Motor neuron (in vitro differentiated cells): ENCODE measurements around the gene HERC4. TPM values are rescaled to one million over a fixed set of nuclear protein-coding genes. Genes with fewer than 3 reads are reported as not detected.

Experiments used
- ATAC-seq, 8 experiments: fragments of 200-7000 bp; cut with Tn5 transposase; replicated peaks in 6 of 8; 2 replicates each; pipeline ENCODE4 v1.8.0; 2021; ENCODE audit warnings: mild to moderate bottlenecking in 8 of 8, moderate library complexity in 8 of 8
- H3K27ac ChIP-seq, 2 donors: fragments of 250-450 bp; sonication (Bioruptor Pico); 2 replicates each; pipeline ENCODE4 v1.9.0; 2021; ENCODE audit warnings: antibody characterized with exemption in 2 of 2, mild to moderate bottlenecking in 2 of 2, moderate library complexity in 1 of 2
- H3K4me1 ChIP-seq, 2 donors: fragments of 250-450 bp; sonication (Bioruptor Pico); replicated peaks in 1 of 2; 2 replicates each; pipeline ENCODE4 v1.6.1; 2021; ENCODE audit warnings: antibody characterized with exemption in 2 of 2, mild to moderate bottlenecking in 2 of 2, moderate library complexity in 1 of 2
- H3K4me3 ChIP-seq, 5 donors: fragments of 250-450 bp; sonication (Bioruptor Pico); 2 replicates each; pipeline ENCODE4 v1.9.0; 2021; ENCODE audit warnings: antibody characterized with exemption in 5 of 5, mild to moderate bottlenecking in 5 of 5, moderate library complexity in 4 of 5
- WGBS, 10 experiments: fragments of 450-650 bp; shearing (Covaris generic); methylation state at CpG; one replicate each; pipeline ENCODE4 v1.0.0; 2022; 5-methylcytosine and 5-hydroxymethylcytosine counted together
- in situ Hi-C, 9 experiments: fragments of 400-800 bp; cut with MboI; loops; one replicate each; pipeline ENCODE4 v1.15.0; 2021; ENCODE audit warnings: low sequenced_read_pairs in 9 of 9, low pct_unique_long_range_greater_than_20kb in 2 of 9; ENCODE audit not compliant: unreplicated experiment in 9 of 9
- total RNA-seq, 8 experiments: library from RNA; unstranded; fragments of 300-600 nt; gene quantifications; 2 replicates each; pipeline versions ENCODE4 v1.2.3 to v1.2.4, GENCODE V29; 2022

The HERC4 gene
- 10 to 100 TPM; 16.4 to 80.5 (median 40.3) TPM for total RNA-seq

GRCh38 chr10:68074775-68075549, at the start of gene HERC4:
HERC4 (minus strand) TSS chr10:68075283; CDS start chr10:68073108, 2,175 bp downstream.
- in situ Hi-C loops: loop anchor here in 3 of 9 experiments (25.0 kb wide), 3 partner anchors 112 to 237 kb away; no protein-coding TSS in a partner anchor
- Histone ChIP-seq H3K4me3 (peak within 1 kb of the TSS; percentile 73 to 99 (median 85)), H3K4me1 (peaks cover 11 to 27% of the 10 kb centered on the region in 2 donors), H3K27ac (peak within 1 kb of the TSS; percentile 84 to 95)
- peak; percentile 90 to 96 (median 94) for ATAC-seq
- 0 to 10% (median 0%) methylated on average over 1 to 5 of the region's 64 CpGs; no CpG with 5 or more reads in 4 of the 10 experiments for WGBS, 10 experiments

GRCh38 chr10:68124718-68125117, 49.6 kb upstream of the HERC4 start:
- in situ Hi-C loops: no loop called here
- H3K4me3 ChIP-seq: no peak overlapping the region
- H3K4me1 ChIP-seq: no peaks in the 10 kb centered on the region
- peak in 1 of 8 experiments; percentile 32 for ATAC-seq
- H3K27ac ChIP-seq: no peak overlapping the region
- WGBS, 10 experiments: 40 to 90% (median 74%) methylated on average over 1 to 3 of the region's 3 CpGs; no CpG with 5 or more reads in 3 of the 10 experiments

- Histone ChIP-seq H3K4me1 (no peaks in the 10 kb centered on the region), H3K4me3 (no peak overlapping the region), H3K27ac (no peak overlapping the region)
- 20 to 100% (median 75%) methylated on average over 1 to 6 of the region's 9 CpGs; no CpG with 5 or more reads in 2 of the 10 experiments for WGBS, 10 experiments
- in situ Hi-C loops: no loop called here
- no peak for ATAC-seq
Observed at GRCh38 chr10:68121852-68122251, 46.8 kb upstream of the HERC4 start.

DNA sequence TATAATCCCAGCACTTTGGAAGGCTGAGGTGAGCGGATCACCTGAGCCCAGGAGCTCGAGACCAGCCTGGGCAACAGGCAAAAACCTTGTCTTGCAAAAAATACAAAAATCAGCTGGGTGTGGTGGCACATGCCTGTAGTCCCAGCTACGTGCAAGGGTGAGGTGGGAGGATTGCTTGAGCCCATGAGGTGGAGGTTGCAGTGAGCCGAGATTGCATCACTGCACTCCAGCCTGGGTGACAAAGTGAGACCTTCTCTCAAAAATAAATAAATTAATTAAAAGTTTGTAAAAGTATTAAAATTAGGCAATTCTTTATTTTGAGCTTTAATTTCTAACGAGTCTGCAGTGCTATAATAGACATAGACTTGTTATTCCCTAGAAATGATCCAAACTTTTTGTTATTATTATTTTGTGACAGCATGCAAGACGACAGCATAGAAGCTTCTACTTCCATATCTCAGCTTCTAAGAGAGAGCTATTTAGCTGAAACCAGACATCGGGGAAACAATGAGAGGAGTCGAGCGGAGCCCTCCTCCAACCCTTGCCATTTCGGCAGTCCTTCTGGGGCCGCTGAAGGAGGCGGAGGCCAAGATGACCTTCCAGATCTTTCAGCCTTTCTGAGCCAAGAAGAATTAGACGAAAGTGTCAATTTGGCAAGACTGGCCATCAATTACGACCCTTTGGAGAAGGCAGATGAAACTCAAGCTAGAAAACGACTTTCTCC, 46.1 kb upstream of the HERC4 start:
- WGBS, 10 experiments: 72 to 95% (median 80%) methylated on average over 3 to 15 of the region's 15 CpGs
- no peak for ATAC-seq
- Histone ChIP-seq H3K4me3 (no peak overlapping the region), H3K27ac (no peak overlapping the region), H3K4me1 (no peaks in the 10 kb centered on the region)
- in situ Hi-C loops: no loop called here

- ATAC-seq: no peak
- no peak overlapping the region for H3K27ac ChIP-seq
- no peak overlapping the region for H3K4me3 ChIP-seq
- no peaks in the 10 kb centered on the region for H3K4me1 ChIP-seq
- 50 to 91% (median 80%) methylated on average over 1 to 3 of the region's 3 CpGs; no CpG with 5 or more reads in 3 of the 10 experiments for WGBS, 10 experiments
- in situ Hi-C loops: no loop called here
Observed at GRCh38 chr10:68118657-68119056, 43.6 kb upstream of the HERC4 start.

DNA sequence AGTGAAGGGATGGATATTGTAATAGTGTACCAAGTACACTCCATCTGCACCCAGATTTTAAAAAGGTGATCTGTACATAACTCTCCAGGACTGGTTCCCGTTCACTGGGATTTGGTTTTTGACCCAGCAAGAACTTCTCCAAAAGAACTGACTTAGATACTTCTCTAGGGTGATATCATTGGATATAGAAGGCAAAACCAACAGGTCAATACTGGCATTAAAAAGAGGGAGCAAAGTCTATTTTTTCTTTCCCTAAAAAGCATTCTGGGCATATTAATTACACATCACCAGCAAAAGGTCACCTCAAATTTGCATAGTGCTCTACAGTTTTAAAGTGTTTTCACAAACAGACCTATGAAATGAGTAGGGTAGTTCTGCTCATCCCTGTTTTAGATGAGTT, 37.8 kb upstream of the HERC4 start:
- Histone ChIP-seq H3K27ac (no peak overlapping the region), H3K4me3 (no peak overlapping the region), H3K4me1 (no peaks in the 10 kb centered on the region)
- in situ Hi-C loops: no loop called here
- ATAC-seq: no peak
- WGBS, 10 experiments: 75 to 100% (median 100%) methylated on average over 1 of the region's 1 CpG; no CpG with 5 or more reads in 3 of the 10 experiments

- no peak for ATAC-seq
- Histone ChIP-seq H3K27ac (no peak overlapping the region), H3K4me1 (no peaks in the 10 kb centered on the region), H3K4me3 (no peak overlapping the region)
- 80 to 100% (median 93%) methylated on average over 1 to 2 of the region's 2 CpGs; no CpG with 5 or more reads in 3 of the 10 experiments for WGBS, 10 experiments
- in situ Hi-C loops: no loop called here
Observed at GRCh38 chr10:68111584-68111983, 36.5 kb upstream of the HERC4 start.

- Histone ChIP-seq H3K4me3 (no peak overlapping the region), H3K27ac (no peak overlapping the region), H3K4me1 (no peaks in the 10 kb centered on the region)
- ATAC-seq: peak in 1 of 8 experiments; percentile 41
- in situ Hi-C loops: no loop called here
- 34 to 100% (median 73%) methylated on average over 1 to 2 of the region's 2 CpGs for WGBS, 10 experiments
Observed at GRCh38 chr10:68110027-68110426, 34.9 kb upstream of the HERC4 start.

- 70 to 94% (median 89%) methylated on average over 1 to 3 of the region's 3 CpGs; no CpG with 5 or more reads in 5 of the 10 experiments for WGBS, 10 experiments
Observed at GRCh38 chr10:68109331-68109730, 34.2 kb upstream of the HERC4 start, which contains the start of gene MYPN. MYPN (plus strand) TSS chr10:68109488; CDS start chr10:68121439, 11,951 bp downstream.

GRCh38 chr10:68108653-68109052, 33.6 kb upstream of the HERC4 start:
- in situ Hi-C loops: no loop called here
- no peaks in the 10 kb centered on the region for H3K4me1 ChIP-seq
- no peak for ATAC-seq
- WGBS, 10 experiments: 87 to 100% (median 96%) methylated on average over 5 to 11 of the region's 11 CpGs
- H3K4me3 ChIP-seq: no peak overlapping the region
- no peak overlapping the region for H3K27ac ChIP-seq

More at GRCh38 chr10:68109331-68109730, 34.2 kb upstream of the HERC4 start, which contains the start of gene MYPN:
- Histone ChIP-seq H3K4me1 (no peaks in the 10 kb centered on the region), H3K4me3 (no peak within 1 kb of the TSS), H3K27ac (no peak within 1 kb of the TSS)
- in situ Hi-C loops: no loop called here
- no peak for ATAC-seq

- Histone ChIP-seq H3K4me1 (no peaks in the 10 kb centered on the region), H3K4me3 (no peak overlapping the region), H3K27ac (no peak overlapping the region)
- in situ Hi-C loops: no loop called here
- ATAC-seq: no peak
- 79 to 100% (median 90%) methylated on average over 1 to 3 of the region's 3 CpGs; no CpG with 5 or more reads in 2 of the 10 experiments for WGBS, 10 experiments
Observed at GRCh38 chr10:68108051-68108450, 33.0 kb upstream of the HERC4 start.

- in situ Hi-C loops: no loop called here
- H3K4me1 ChIP-seq: no peaks in the 10 kb centered on the region
- 89 to 100% (median 100%) methylated on average over 1 of the region's 1 CpG; no CpG with 5 or more reads in 2 of the 10 experiments for WGBS, 10 experiments
- H3K27ac ChIP-seq: no peak overlapping the region
- ATAC-seq: no peak
- H3K4me3 ChIP-seq: no peak overlapping the region
Observed at GRCh38 chr10:68107651-68108050, 32.6 kb upstream of the HERC4 start.

DNA sequence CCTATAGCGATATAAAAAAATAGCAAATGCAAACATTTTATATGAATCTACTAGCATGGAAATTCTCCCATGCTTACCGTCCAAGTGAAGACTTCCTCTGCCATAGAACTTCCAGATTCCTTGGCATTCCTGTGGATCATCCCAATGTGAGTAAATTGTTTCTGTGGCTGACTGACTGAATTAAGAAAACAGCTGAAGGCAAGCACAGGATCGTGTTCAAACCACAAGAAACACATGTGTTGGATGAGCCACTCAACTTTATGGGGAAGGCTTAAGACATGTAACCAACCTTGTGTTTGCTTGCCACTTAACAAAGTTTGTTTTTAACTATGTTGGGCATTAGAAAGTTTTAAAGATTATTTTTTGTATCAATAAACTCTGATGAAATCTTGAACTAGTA, 31.6 kb upstream of the HERC4 start:
- Histone ChIP-seq H3K4me1 (no peaks in the 10 kb centered on the region), H3K4me3 (no peak overlapping the region), H3K27ac (no peak overlapping the region)
- in situ Hi-C loops: no loop called here
- WGBS, 10 experiments: 7 to 100% (median 93%) methylated on average over 1 to 3 of the region's 3 CpGs; no CpG with 5 or more reads in 1 of the 10 experiments
- no peak for ATAC-seq
